Mammary epithelial cell (primary cell): ENCODE data around the gene WDR48.

ENCODE experiments used
- CTCF ChIP-seq, 2 donors: IDR thresholded peaks in 1 of 2; conservative IDR thresholded peaks in 1 of 2; 2 replicates each; pipeline ENCODE4 v1.5.1; 2011 to 2012; ENCODE audit warnings: inconsistent platforms in 2 of 2, low read length in 2 of 2, mild to moderate bottlenecking in 2 of 2, control low read depth in 1 of 2, low read depth in 1 of 2; ENCODE audit not compliant: insufficient read depth in 1 of 2; ENCODE audit errors: extremely low read depth in 1 of 2
- EZH2 ChIP-seq: IDR thresholded peaks from 2 replicates; pipeline ENCODE4 v1.6.1; 2012; ENCODE audit warnings: low read length, inconsistent platforms, borderline replicate concordance

- TF ChIP-seq CTCF (conservative IDR thresholded peaks at IDR 0.05 in 1 of 2, IDR thresholded peaks at IDR 0.05 in 1 of 2; ENCODE audit: extremely low read depth in 1 of 2, insufficient read depth in 1 of 2, low read depth in 1 of 2, low read length in 2 of 2): no peak
- no peak for TF ChIP-seq EZH2
Measured at GRCh38 chr3:39103791-39104552, 52.2 kb downstream of the WDR48 start.
